Measurements from ENCODE around the gene PHF20.

- TF ChIP-seq CTCF (IDR thresholded peaks at IDR 0.05; ENCODE audit: insufficient read depth, low read depth, low read length) (no peak), EZH2 (IDR thresholded peaks at IDR 0.05; ENCODE audit: insufficient read depth, low read length) (no peak)
Observed at GRCh38 chr20:35877611-35878010, 105.8 kb downstream of the PHF20 start.

Measured in astrocyte (in vitro differentiated cells and primary cell).